Vagina (tissue), 2 donors: ENCODE measurements around the gene IFNLR1.

ENCODE experiments used
- CTCF ChIP-seq, 3 experiments: fragments of 450-650 bp in 2 of 3; fragments of 200-600 bp in 1 of 3; sonication (generic) in 1 of 3; IDR thresholded peaks; one replicate each; pipeline ENCODE4 v1.5.1; 2017 to 2019; ENCODE audit warnings: antibody characterized with exemption in 3 of 3, mild to moderate bottlenecking in 2 of 3, moderate library complexity in 2 of 3
- POLR2A ChIP-seq, 2 donors: fragments of 450-650 bp; IDR thresholded peaks; one replicate each; pipeline ENCODE4 v1.6.1; 2017; ENCODE audit warnings: antibody characterized with exemption in 2 of 2, mild to moderate bottlenecking in 2 of 2, moderate library complexity in 2 of 2
- POLR2AphosphoS5 ChIP-seq, 2 donors: sonication (generic); formaldehyde crosslinking; IDR thresholded peaks; one replicate each; pipeline ENCODE4 v1.9.0; 2017; ENCODE audit warnings: antibody characterized with exemption in 2 of 2, mild to moderate bottlenecking in 2 of 2, low read depth in 1 of 2; ENCODE audit not compliant: insufficient read depth in 1 of 2

GRCh38 chr1:24117132-24117531 lies 70.0 kb downstream of the IFNLR1 start:
- TF ChIP-seq POLR2A (IDR thresholded peaks at IDR 0.05) (no peak), POLR2AphosphoS5 (IDR thresholded peaks at IDR 0.05; ENCODE audit: insufficient read depth in 1 of 2, low read depth in 1 of 2) (no peak), CTCF (IDR thresholded peaks at IDR 0.05) (no peak)
